ENCODE data around the gene MRPL58.

MRPL58 gene

DNA sequence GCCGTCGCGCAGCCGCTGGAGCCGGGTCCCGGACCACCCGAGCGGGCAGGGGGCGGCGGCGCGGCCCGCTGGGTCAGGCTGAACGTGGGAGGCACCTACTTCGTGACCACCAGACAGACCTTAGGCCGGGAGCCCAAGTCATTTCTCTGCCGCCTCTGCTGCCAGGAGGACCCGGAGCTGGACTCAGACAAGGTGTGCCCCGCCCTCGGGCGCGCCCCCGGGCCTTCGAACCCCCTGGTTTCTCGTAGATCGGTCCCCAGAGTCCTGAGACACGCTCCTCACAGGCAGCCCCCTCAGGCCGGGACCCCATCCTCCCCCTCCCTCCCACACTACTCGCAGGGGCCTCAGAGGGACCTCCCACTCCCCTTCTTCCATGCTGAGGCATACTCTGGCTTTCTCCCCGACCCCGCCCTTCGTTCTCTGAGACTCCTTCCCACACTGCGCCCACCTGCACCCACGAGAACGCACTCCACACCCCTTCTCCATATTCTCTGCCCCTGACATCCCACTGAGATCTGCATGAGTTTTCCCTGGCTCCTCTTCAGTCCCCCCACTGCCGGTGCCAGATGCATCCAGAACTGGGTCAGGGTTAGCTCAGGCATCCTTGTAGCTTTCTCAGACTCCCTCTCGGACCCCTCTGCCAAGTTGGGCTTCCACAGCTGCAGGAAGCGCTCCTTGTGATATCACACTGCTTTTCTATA is 35.1 kb downstream of the MRPL58 start:
- no peak for DNase-seq (ENCODE audit: low read depth)

DNA sequence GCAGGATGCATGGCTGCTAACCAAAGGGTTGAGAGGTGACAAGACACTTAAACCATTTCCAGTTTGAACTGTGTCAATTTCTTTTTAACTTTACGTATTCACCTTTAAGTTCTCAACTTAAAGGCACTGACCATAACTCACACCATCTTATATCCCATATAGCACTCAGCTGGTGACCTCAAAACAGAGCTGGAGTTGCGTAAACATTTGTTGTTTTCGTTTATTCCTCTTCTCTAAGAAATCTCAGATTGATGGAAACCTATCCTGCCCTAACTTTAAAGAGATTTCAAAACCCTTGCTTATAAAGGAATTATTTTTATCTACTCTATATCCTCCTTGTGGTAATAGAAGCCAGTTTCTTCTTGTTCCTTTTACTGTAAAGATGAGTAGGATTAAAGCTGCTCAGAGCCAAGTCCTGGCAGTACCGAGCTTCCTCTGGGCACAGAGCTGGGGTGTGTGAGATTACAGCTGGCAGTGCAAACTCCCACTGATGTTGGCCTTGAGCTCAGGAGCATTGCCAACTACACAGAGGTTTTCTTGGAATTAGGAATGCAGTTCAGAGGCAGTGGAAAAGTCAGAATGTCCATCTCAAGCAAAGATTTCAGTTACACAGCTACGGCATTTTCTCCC is 35.9 kb downstream of the MRPL58 start:
- DNase-seq (ENCODE audit: low read depth) = no peak

DNA sequence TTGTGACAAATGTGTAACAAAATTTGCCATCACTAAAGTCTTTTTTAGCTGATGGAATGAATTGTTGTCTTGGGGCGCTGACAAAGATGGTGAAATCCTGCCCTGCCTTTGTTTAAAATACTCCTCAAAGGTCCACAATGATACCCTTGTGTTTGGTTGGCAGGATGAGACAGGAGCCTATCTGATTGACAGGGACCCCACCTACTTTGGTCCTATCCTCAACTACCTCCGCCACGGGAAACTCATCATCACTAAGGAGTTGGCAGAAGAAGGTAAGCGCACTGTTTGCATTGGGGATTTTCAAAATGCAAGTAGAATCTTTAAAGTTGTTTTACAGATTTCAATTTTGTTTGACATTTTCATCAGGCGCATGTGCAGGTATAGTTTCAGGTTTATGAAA is 36.6 kb downstream of the MRPL58 start:
- no peak for DNase-seq (ENCODE audit: low read depth)

DNA sequence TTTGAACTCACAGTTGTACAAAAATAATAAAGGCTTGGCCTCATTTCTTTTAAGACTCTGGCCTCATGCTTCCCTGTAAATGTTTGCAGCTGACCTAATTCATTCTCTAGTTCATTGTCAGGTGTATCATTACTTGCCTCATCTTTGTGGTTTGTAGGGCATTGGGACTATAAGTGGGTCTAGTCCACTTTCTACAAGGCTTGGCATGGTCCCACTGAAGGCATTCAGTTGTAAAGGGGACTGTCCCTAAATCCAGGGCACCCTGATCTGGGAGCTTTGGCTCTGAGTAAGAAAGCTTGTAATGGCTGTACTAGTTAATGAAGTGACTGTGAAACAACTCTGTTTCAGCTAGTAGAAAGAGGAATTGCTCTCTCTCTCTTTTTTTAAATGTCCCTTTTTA is 37.2 kb downstream of the MRPL58 start:
- no peak for DNase-seq (ENCODE audit: low read depth)

DNA sequence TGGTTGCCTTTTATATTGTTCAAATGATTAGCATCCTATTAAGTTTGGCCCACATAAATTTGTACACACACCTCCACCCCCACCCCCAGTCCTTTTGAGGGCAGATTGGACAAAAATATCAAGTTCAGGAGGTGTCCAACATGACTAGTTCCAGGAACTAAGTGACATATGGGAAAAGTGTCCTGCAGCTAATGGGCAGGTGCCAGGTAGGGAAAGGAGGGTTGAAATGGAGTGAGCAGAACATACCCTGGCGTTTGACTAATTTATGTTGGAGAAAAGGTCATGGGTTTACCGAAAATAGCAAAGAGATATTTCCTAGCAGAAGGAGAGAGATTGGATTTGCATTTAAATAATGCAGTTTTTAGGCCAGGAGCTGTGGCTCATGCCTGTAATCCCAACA is 39.5 kb downstream of the MRPL58 start:
- DNase-seq (ENCODE audit: low read depth) = no peak

DNA sequence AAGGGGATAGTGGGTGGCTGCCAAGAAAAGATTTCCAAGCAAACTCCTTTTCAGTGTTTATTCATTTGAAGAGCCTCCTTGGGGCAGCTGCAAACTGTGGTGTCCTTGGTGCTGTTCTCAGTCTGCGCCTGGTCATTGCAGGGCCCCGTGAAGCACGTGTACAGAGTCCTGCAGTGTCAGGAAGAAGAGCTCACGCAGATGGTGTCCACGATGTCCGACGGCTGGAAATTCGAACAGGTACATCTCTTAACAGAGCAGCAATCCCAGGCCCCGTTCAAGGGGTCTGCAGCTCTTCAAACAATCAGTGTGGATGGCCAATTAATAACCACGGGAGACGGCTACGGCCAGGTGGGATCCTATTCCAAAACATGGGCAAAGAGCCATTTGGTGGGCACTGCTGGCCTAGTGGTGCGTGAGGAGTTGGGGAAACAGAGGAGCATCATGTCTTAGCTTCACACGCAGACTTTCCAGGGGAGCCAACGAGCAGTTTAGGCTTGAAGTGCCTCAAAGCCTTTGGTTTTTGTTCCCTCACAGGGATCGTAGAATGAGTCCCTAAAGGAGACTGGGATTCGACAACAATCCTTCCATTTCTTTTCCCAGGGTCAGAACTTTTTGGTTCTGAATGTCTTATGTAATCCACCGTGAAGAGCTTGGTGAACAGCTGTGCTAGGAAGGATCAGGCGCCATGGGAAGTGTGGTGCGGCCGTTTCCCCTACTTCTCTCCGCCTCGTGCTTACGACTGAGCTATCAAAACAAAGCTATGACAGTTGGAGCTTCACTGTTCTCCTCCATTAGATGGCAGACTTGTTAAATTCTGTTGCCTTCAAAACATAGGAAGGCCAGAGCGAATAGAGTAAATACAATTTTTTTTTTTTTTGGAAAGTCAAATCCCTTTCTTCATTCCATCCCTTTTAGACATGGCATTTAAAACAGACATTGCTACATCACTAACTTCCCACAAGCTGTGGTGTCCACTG is 47.2 kb downstream of the MRPL58 start:
- no peak for DNase-seq (ENCODE audit: low read depth)

DNA sequence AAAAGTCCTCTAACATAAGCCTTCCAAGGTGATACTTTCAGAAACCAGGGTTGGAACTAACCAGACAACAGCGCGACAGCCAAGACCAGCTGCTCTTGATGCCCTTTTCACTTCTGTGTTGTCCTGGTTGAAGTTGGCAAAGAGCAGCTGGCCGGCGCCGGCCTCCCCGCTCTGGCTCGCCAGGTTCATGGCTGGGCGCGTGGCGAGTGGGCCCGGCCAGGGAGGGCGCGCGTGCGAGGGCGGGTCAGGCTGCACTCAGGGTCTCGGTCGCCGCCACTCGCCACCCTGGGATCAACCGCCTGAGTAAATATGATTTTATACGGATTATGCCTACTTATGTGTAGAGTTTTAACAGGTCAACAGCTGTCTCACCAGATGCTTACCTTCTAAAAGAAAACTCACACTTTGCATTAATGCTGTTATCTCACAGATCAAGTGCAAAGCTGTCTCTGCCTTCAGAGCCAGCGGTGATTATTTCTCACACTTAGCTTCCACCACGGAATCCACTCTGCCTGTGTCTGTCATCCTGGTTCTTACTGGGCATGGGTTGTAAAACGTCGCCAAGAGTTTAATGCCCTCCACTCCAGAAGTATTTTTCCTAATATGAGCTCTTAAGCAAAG is 48.1 kb downstream of the MRPL58 start:
- no peak for DNase-seq (ENCODE audit: low read depth)

DNA sequence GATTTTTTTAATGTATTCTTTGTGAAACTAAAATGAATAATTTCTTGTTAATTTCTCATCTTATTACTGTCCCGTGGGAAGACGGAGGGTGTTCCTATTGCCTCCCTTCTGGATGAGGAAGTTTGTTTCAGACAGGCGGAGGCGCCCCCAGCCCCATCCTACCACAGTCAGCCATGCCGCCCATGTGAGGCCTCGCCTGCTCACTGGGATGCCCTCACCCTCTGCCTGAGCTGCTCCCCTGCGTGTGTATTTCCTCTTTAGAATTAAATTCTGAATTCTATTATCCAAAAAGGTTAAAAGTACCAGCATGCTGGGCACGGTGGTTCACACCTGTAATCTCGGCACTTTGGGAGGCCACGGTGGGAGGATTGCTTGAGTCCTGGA is 48.6 kb downstream of the MRPL58 start:
- no peak for DNase-seq (ENCODE audit: low read depth)

DNA sequence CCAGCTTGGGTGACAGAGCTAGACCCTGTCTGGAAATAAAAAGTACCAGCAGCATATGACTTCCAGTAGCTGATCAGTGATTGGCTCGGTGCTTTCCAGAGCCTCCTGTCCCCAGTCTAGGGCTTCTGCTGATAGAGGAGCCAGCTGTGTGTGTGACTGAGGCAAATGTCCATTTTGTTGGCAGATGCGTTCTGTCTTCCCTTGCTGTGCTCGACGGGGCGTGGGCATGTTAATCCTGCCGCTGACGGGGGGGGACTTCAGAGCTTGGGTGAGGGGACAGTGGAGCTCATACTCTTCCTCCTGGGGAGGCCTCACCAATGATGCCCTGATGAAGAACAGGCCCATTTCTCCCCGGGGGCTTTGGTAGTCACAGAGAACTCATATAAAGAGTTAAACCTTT is 49.1 kb downstream of the MRPL58 start:
- no peak for DNase-seq (ENCODE audit: low read depth)

DNA sequence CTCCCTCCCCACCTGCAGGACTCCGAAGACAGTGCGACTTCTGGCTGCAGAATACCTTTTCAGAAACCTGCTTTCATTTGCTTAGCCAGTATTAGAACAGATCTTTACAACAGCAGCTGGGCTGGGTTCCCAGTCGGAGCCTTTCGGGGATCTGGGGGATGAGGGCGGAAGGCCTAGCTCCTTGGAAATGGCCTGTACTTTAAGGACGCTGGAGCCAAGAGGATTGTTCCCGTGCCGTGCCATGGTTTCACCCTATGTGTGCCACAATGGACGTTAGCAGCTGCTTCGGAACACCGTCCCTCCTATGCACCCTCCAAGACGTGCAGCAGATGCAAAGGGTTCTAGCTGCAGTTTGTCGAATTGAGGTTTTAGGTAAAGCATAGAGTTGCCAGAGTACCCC is 50.7 kb downstream of the MRPL58 start:
- DNase-seq (ENCODE audit: low read depth) = no peak

DNA sequence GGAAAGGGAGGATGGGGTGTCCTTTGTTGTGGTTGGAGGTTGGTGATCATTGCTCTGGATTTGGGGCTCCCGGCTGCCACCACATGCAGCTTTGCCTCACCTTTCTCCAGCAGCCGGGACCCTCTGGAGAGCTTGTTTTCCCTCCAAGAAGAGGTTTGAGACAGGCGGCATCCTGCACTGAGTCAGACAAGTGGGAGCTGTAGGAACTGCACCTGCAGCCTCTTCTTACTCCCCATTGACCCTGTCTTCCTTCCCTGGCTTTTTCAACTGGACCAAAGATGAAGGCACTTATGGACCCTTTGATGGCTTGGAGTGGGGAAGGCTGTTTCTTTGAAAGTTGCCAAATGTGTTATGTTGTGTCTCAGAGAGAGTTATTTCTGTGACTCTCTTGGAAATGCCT is 51.2 kb downstream of the MRPL58 start:
- no peak for DNase-seq (ENCODE audit: low read depth)

DNA sequence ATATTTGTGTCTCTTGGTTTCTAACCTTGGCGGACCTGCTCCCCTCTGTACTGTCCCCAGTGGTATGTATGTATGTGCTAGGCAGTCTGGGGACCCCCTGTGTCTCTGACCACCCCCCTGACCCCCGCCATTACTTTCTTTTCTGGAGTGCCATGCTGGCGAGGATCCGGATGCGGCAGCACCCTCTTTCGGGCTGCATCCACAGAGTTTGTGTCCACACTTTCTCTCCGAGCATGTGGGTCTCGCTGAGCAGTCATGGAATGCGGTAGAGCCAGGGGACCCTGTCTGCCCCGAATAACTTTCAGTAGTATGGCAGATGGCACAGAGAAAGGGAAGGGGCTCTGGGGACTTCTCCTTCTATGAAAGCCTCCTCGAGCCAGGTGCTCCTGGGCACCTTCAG is 51.6 kb downstream of the MRPL58 start:
- DNase-seq (ENCODE audit: low read depth) = no peak

DNA sequence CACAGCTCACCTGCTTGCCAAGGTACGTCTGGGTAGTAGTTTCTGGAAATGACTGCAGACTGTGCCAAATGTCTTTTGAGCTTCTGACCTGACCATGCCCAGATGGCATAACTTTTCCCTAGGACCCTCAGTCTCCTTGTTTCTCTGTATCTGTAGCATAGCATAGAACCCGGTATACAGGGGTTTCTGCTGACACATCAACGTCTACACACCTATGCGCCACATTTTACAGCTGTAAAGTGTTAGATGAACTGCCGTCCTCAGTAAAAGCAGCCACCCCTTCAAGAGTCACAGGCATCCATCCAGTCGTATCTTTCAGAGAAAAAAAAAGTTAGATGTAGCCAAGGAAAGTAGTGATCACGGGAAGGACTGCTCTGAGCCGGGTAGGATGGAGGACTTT is 52.0 kb downstream of the MRPL58 start:
- DNase-seq (ENCODE audit: low read depth) = no peak

DNA sequence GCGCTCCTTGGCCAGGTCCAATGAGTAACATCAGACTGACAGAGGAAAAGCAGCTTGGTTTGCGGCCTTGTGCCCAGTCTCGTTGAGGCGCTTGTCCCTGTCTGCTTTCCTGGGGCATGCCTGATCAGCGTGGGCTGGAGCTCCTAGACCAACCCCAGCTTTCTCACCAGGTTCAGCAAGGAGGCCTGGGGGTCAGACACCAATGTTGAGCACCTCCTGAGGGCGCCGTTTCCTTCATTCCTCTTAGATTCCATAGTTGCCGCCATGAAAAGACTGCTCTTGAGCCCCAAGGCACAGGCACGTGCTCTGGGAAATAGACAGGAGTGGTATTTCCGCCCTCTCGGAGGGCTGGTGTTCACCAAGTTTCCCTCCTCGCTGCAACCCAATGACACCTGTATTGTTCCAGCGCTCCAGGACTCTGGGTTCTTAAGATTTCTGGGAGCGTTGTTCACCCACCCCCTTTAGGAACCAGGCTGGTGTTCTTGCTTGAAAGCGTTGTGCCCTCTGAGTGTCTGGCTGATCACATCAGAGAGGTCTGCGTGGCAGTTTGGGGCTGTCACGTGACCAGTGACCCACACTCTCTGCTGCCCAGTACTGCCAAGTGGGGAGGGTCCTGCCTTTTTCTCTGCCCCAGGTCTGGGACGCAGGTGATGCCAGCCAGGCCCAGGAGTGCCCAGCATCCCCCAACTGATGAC is 52.5 kb downstream of the MRPL58 start:
- DNase-seq (ENCODE audit: low read depth) = no peak

DNA sequence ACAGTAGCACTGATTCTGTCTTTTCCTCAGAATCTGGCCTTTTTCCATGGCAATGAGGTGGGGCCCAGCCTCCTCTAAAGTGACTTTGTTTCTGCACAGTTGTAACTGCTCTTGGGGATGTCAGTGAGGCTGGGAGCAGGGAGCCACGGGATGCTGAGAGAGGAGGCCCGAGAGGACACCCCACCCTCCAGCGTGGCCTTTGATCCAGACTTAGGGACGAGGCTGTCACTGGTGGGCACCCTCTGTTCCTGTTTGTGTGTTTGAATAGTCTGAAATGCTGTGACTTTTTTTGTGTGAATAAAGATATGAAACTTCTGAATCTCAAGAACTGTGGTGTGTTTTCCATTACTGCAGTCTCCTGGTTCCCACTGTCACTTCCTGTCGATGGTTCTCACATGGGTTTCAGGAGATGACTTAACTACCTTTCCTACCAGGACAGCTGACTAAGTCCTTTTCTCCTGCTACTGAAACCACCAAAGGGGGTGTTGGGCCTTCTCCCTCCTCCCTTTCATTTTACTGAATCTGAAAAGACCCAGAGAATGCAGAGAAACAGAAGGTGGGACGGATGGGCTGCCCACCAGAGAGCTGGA is 53.2 kb downstream of the MRPL58 start:
- no peak for DNase-seq (ENCODE audit: low read depth)

DNA sequence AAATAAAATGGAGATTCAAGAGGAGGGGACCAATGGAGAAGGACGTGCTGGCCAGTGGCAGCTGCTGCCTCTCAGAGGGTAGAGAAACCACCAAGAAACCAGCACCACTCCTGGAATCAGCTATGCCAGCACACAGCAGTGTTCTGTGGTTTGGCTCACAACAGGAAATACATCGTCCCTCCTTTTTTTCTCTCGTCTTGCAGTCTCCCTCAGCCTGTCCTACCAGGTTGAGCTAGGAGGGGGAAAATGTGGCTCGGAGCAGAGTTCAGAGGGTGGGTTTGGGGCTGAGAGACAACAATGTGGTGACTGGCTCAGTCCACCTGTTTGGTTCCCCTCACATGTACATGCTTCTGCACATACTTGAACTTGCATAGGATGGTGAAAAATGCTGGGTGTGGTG is 55.4 kb downstream of the MRPL58 start:
- DNase-seq (ENCODE audit: low read depth) = no peak

DNA sequence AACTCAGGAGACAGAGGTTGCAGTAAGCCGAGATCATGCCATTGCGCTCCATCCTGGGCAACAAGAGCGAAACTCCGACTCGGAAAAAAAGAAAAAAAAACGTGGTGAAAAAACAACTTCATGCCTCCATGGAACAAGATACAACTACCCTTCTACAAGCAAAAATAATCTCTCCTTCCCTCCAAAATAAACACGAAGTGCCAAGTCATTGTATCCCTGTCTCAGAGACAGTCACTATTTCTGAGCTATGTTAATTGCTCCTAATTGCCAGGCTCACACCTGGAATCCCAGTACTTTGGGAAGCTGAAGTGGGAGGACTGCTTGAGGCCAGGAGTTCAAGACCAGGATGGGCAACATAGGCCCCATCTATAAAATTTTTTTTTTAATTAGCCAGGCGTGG is 56.3 kb downstream of the MRPL58 start:
- no peak for DNase-seq (ENCODE audit: low read depth)

DNA sequence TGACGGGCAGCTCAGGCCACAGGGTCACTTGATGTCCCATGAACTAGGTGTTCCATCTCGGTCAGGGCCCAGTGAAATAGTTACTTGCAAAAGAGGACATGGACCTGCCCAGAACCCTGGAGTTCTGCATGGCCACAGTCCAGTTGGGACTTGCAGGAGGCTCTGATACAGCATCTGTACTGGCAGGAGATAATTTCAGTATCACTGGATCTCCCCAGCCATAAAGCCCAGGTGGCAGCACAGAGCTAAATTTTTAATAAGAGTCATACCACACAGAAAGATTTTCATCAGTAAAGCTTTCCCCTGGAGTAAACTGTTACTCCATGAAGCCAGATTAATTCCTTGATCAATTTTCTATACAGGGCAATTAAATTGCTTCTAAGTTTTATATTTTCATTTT is 57.3 kb downstream of the MRPL58 start:
- DNase-seq (ENCODE audit: low read depth) = no peak
